ENCODE measurements around the gene TACR1.

The TACR1 gene

DNA sequence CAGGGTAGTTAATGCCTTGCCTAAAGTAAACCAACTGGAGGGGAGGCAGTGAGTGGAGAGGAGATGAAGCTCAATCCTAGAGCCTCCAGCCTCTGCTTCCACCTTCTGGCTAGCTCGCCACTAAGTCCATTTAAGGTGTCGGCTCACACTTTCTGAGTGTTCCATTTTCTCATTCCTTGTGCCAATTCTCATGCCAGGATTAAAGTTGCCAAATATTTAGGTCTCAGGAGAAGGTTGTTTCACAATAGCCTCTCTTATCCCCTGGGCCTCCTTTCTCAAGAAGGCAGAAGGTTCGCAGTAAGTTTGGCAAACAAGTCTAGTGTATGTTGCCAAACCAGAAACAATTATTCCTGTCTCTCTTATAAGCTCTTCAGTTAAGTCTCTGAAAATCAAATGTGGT is 57.2 kb downstream of the TACR1 start:
- DNase-seq, result no peak

- DNase-seq, result peak in 2 of 3 experiments; percentile 17 to 44
Observed at GRCh38 chr2:75140288-75140687, 59.0 kb downstream of the TACR1 start.

DNA sequence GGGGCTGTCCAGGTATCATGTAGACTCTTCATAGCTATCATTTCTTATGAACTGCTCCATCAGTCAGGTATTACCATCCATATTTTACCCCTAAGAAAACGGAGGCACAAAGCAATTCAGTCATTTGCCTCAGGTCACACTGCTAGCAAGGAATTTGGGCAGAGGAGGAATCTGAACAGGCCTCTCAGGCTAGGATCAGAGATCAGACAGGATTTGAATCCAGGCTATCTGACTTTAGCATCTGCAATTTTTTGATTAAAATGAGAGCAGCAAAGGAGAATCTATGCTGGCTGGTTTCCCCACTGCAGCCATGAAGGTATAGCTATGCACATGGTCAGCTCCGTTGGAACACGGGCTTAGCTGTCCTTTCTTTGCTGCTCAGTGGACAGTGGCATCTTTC is 60.1 kb downstream of the TACR1 start:
- no peak for DNase-seq

DNA sequence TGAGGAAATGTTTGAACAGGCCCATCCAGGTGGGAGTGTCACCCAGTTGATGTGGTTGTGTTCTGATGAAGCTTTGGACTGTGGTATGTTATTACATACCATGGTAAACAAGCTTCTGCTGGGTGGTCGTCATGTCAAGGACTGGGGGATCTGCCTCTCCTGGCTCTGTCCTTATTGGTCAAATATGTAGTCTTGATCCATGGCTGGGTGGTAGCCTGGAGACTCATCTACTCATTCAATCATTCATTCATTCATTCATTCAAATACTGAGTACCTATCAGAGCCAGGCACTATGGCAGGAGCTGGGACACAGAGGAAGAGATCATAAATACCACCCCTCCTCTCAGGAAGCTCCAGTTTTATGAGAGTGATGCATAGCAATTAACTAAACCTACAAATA is 60.8 kb downstream of the TACR1 start:
- DNase-seq, result no peak

GRCh38 chr2:75135776-75136400 is 63.4 kb downstream of the TACR1 start:
- DNase-seq, result no peak

DNA sequence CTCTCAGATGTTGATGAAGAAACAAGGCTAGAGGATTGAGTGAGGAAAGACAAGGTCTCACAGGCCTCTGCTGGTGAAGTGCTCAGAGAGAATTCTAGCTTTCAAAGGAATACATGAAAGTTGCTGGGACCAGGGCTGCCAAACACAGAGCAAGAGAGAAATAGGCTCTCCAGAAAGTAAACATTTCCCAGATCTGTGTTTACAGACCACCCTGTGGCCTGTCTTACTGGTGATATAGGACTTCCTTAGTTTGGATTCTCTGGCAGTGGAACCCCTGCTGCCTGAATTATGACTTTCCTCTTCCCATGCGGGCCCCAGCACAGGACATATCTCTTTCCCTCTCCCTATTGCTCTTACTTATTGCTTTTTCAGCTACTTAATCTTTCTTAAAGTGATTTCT is 64.5 kb downstream of the TACR1 start:
- DNase-seq, result peak in 1 of 3 experiments; percentile 48

DNA sequence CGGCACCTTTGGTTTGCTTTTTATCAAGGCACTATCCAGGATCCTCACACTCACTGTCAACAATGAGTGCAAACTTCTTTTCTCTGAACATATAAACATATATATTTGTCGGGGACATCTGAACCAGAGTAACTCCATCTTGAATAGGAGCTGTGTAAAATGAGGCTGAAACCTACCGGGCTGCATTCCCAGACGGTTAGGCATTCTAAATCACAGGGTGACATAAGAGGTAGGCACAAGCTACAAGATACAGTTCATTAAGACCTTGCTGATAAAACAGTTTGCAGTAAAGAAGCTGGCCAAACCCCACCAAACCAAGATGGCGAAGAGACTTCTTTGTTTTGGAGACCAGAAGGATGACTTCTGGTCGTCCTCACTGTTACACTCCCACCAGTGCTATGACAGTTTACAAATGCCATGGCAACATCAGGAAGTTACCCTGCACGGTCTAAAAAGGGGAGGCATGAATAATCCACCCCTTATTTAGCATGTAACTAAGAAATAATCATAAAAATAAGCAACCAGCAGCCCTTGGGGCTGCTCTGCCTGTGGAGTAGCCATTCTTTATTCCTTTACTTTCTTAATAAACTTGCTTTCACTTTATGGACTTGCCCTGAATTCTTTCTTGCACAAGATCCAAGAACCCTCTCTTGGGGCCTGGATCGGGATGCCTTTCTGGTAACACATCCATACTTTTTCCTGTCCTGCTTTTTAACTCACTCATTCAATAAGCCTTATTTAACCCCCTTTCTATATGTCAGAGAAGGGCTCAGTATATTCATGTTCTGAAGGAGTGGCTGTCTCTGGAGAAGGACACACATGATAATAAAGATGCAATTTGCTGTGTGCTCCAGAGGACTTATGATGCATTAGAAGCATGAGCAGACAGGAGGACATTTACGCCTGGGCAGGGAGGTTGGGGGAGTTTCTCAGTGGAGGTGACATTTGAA is 65.4 kb downstream of the TACR1 start:
- DNase-seq, result no peak

DNA sequence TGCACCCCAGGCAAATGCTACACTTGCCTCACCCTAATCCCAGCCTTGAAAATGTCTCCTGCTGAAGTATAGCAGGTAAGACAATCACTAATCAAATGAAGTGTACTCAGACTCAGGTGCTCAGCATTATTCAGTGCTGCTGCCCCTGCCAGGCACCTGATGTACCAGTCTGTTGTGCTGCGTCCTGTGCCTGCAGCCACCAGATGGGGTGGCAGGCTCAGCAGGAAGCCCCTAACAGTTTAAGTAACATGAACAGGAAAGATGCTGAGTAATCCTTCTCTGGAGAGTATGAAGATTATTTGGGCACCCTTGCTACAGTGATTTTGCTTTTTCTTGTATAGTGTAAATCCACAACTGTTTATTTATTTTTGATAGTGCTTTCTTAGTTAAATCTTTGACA is 69.1 kb downstream of the TACR1 start:
- peak in 2 of 3 experiments; percentile 47 to 71 for DNase-seq

GRCh38 chr2:75123876-75124275 is 75.4 kb downstream of the TACR1 start:
- no peak for DNase-seq

GRCh38 chr2:75113231-75113869 is 86.0 kb downstream of the TACR1 start:
- peak in 1 of 3 experiments; percentile 7 for DNase-seq

GRCh38 chr2:75108937-75109482 is 90.3 kb downstream of the TACR1 start:
- DNase-seq, result no peak

GRCh38 chr2:75102011-75102410 is 97.3 kb downstream of the TACR1 start:
- DNase-seq, result no peak

DNA sequence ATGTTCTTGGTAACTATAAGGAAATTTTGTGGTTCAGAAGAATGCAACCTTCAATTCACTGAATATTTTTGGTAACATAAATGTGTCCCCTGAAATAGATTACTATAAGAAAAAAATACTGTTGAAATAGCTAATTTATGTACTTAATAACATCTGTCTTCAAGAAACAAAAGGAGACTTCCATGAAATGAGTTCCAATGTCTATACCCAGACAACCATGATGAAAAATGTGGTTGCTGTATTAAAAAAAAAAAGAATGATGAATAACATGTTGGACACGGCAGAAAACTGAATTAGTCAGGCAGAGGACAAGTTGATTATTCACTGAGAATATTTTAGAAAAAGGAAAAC is 98.5 kb downstream of the TACR1 start:
- no peak for DNase-seq

DNA sequence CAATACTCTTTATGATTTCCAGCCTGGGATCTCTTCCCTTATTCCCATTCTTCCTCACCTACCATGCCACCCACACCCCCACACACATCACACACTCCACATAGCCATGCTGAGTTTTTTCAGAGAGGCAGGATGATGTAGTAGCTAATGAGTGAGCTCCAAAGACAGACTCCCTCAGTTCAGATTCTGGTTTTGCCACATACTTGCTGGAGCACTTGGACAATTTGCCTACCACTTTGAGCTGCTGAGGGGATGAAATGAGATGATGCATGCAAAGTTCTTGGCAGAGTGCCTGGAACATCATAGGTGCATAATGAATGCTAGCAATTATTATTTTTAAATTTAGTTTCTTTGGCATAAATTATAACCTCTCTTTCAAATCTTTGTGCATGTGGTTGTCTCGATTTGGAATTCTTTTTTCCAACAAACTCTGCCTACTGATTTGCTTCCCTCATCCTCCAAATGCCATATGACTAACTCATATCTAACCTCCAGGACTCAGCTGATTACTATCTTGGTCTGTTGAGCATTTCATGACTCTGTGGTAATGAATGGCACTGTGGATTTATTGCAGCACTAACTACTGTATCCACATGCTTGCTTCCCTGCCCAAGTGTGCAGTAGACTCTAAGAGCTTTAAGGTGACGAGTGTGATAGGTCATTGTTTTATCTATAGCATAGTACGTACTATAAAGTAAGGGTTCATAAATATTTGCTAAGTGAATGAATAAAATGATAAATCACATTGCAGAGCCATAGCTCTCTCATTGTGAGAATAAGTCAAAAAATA is 99.1 kb downstream of the TACR1 start:
- DNase-seq, result peak; percentile 18 to 77 (median 61)

DNA sequence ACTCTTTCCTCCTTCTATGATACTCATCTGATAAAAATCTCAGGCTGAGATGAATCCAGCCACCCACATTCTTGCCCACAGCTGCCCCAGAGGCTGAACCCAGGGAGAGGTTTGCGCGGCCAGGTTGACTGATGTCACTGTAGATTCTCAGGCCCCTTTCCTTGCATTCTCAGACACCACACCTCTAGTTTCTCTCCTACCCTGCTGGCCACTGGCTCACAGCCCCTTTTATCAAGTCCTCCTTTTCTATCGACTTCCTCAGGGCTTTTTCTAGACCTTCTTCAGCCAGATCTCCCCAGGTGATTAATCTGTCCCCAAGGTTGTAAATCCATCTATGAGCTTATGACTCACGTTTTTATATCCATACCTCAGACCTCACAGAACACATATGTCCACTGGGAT is 99.8 kb downstream of the TACR1 start:
- DNase-seq, result no peak

- peak in 1 of 3 experiments; percentile 27 for DNase-seq
Observed at GRCh38 chr2:75098856-75099255, 100.5 kb downstream of the TACR1 start.

DNA sequence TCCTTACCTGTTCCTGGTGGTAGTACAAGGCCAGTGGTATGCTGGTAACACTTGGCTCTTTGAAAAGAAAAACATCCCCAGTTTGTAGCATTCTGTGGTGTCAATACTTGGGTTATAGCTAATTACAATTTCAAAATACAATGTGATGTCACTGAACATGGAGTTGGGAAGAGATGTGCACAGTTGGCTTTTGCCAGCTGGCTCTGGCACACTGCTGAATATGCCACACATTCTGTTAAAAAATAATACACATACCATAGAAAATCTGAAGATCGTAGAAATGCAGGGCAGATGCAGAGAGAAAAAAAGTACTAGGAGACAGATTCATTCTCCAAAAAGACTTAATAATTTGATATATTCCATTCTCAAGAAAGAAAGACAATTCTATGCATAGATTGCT is 101.5 kb downstream of the TACR1 start:
- no peak for DNase-seq

DNA sequence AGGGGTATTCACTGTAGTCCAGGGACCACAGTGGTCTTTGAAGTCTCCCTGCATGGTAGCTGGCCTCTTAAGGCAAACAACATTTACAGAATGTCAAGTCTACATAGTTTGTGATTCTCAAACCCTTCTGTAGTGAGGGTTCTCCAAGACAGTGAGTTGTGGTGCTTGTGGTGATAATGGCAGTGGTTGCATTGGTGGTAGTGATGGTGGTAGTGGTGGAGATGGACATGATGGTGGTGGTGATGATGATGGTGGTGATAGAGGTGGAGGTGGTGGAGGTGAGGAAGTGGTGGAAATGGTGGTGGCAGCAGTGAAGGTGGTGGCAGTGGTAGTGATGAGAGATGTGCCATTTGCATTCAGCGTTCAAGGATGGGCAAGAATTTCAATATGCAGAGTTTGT is 104.9 kb downstream of the TACR1 start:
- DNase-seq, result no peak

DNA sequence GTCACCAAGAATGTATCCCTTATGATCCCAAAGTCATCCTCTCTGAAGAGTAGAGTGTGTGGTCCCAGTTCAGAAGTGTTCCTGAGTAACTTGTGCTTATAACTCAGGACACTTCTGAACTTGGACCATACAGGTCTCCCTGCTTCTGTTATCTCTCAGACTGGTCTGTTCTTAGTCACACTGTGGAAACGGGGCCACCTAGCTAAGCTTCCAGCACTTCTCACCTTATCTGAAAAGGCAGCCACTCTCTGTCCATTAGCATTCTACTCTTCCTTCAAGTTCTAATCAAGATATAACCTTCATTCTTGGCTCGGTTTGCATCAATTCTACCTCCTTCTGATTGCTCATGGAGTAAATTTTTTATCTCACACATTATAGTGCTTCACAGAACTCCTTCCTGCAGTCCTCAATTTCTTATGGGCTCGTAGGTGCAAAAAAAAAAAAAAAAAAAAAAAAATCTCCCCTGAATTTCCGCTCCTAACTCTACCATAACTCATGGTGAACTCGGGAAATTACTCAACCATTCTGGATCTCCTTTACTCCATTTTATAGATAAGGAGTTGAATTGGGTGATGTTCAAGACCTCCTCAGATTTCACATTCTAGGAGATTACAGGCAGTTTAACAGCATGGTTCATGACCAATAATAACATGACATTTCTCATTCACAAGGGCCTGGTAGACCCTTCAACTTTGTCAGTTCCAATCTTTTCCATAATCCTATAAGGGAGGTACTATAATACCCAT is 108.4 kb downstream of the TACR1 start:
- DNase-seq, result no peak

DNA sequence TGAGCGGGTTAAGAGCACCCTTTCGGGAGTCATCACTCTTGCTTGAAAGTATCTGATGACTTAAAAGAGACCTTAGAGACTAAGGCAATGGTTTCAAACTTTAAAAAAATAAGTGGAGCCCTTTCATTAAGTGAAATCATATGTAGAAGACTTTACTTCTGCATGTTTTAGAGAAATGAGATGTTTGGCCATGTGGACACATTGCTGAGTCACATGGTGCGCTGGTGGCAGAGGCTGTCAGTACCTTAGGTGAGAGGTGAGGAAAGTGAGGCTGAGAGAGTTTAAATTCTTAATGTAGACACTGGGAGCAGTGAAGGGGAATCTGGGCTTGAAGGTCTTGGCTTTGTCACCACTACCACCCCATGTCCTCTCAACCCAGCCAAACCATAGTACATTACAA is 109.8 kb downstream of the TACR1 start:
- DNase-seq, result no peak

GRCh38 chr2:75088791-75089190 is 110.5 kb downstream of the TACR1 start:
- DNase-seq, result peak in 1 of 3 experiments; percentile 75

GRCh38 chr2:75087736-75088135 is 111.6 kb downstream of the TACR1 start:
- peak in 1 of 3 experiments; percentile 55 for DNase-seq
